Heart left ventricle (tissue), 16 donors: ENCODE results near the gene SFMBT2. TPM values are rescaled to one million over a fixed set of nuclear protein-coding genes. Genes with fewer than 3 reads are reported as not detected.

Experiments used
- ATAC-seq, 4 donors: fragments of 200-7000 bp; cut with Tn5 transposase; one replicate each; pipeline ENCODE4 v1.9.1; 2020 to 2022; ENCODE audit warnings: moderate library complexity in 4 of 4, mild to moderate bottlenecking in 3 of 4, moderate number of reproducible peaks in 1 of 4
- DNase-seq, 5 donors: peaks; one replicate each; pipeline ENCODE4 v3.0.0-alpha.2; 2020
- H3K27ac ChIP-seq, 12 donors: fragments of 200-600 bp; sonication (generic) in 4 of 12; one replicate each; pipeline versions ENCODE4 v1.5.0 to v1.8.0; 2016 to 2022; ENCODE audit warnings: mild to moderate bottlenecking in 2 of 12
- H3K27me3 ChIP-seq, 9 donors: fragments of 200-600 bp; sonication (generic) in 2 of 9; one replicate each; pipeline versions ENCODE4 v1.5.1 to v1.8.0; 2016 to 2022; ENCODE audit warnings: mild to moderate bottlenecking in 3 of 9
- H3K36me3 ChIP-seq, 9 donors: fragments of 200-600 bp; sonication (generic) in 2 of 9; one replicate each; pipeline versions ENCODE4 v1.5.0 to v1.8.0; 2018 to 2022; ENCODE audit warnings: mild to moderate bottlenecking in 2 of 9
- H3K4me1 ChIP-seq, 12 donors: fragments of 200-600 bp; sonication (generic) in 4 of 12; one replicate each; pipeline versions ENCODE4 v1.5.0 to v1.8.0; 2016 to 2022; ENCODE audit warnings: mild to moderate bottlenecking in 3 of 12
- H3K4me3 ChIP-seq, 12 donors: fragments of 200-600 bp; sonication (generic) in 4 of 12; one replicate each; pipeline versions ENCODE4 v1.5.0 to v1.8.0; 2017 to 2022; ENCODE audit warnings: mild to moderate bottlenecking in 9 of 12, moderate library complexity in 4 of 12
- H3K9me3 ChIP-seq, 12 donors: fragments of 200-600 bp; sonication (generic) in 4 of 12; one replicate each; pipeline versions ENCODE4 v1.5.0 to v1.8.0; 2016 to 2022; ENCODE audit warnings: mild to moderate bottlenecking in 1 of 12
- POLR2A ChIP-seq, 2 donors: fragments of 450-650 bp; IDR thresholded peaks; one replicate each; pipeline ENCODE4 v1.6.1; 2017; ENCODE audit warnings: antibody characterized with exemption in 2 of 2, mild to moderate bottlenecking in 2 of 2, moderate library complexity in 2 of 2
- WGBS, 4 donors: extraction: QIAGEN DNeasy Blood & Tissue Kit in 2 of 4; methylation state at CpG; one replicate each; pipeline versions ENCODE4 v1.1.5 to v1.1.7; 2013 to 2018; 5-methylcytosine and 5-hydroxymethylcytosine counted together
- intact Hi-C, 10 donors: fragments of 100-400 bp; cut with DNase I; formaldehyde crosslinking; loops; one replicate each; pipeline versions ENCODE4 v1.11.1 to v1.14.2; 2022
- polyA plus RNA-seq, 2 donors: library from polyadenylated mRNA; stranded (reverse); fragments of 200-250 nt; gene quantifications; one replicate each; pipeline ENCODE4 v1.2.3, GENCODE V29; 2013
- total RNA-seq, 9 donors: library from RNA; depleted of rRNA in 2 of 9; stranded (reverse); fragments of >200 nt in 2 of 9; fragmentation: NEBNext Ultra II Directional in 3 of 9; extraction: Animal tissue kit (Norgen Biotek cat#: 25700) in 3 of 9; gene quantifications; one replicate each; pipeline versions ENCODE4 v1.1.0 to v1.2.4, GENCODE V29; 2016 to 2023
- TF ChIP-seq, protein P1 (sequence below), 12 donors: fragments of 200-600 bp; sonication (generic) in 4 of 12; IDR thresholded peaks; one replicate each; pipeline versions ENCODE4 v1.5.0 to v1.8.0; 2018 to 2022; ENCODE audit warnings: antibody characterized with exemption in 12 of 12, mild to moderate bottlenecking in 5 of 12
- donor health status: ischemic (EF 13 %, LVEDD 7.1; RV severe dilation, severe dysfunction).
- donor health status: healthy with polysubstance abuse.
- donor health status: DM: no; HTN: yes; CAD: no.
- donor health status: DM: no; HTN: no; CAD: no.
- donor health status: ischemic (EF 25% LVEDD 6.9; RV normal size, moderate dysfunction).
- donor health status: ischemic (EF 25% LVEDD 5.7; RV mildly dilated, moderate dysfunction).
- donor health status: healthy.
- donor health status: DM: yes; HTN: yes; CAD: no.
- donor health status: ischemic (EF 35%, LVEDD 5.7; RV mildly dilated, moderate dysfunction).
- donor health status: nonischemic (EF 11% LVEDD 7.7; RV severe dilation, severe dysfunction).
- donor health status: DM: yes; HTN: yes; CAD: no.
- donor health status: PGD.
- donor health status: ischemic (EF 29% LVEDD 5.4; RV normal size, mild dysfunction).
- donor health status: nonischemic (EF 23%, LVEDD 6.1; RV moderate dilation, normal function).

Gene SFMBT2
- total and polyA plus RNA-seq, 11 donors: 2.6 to 25.8 (median 9.6) TPM

DNA sequence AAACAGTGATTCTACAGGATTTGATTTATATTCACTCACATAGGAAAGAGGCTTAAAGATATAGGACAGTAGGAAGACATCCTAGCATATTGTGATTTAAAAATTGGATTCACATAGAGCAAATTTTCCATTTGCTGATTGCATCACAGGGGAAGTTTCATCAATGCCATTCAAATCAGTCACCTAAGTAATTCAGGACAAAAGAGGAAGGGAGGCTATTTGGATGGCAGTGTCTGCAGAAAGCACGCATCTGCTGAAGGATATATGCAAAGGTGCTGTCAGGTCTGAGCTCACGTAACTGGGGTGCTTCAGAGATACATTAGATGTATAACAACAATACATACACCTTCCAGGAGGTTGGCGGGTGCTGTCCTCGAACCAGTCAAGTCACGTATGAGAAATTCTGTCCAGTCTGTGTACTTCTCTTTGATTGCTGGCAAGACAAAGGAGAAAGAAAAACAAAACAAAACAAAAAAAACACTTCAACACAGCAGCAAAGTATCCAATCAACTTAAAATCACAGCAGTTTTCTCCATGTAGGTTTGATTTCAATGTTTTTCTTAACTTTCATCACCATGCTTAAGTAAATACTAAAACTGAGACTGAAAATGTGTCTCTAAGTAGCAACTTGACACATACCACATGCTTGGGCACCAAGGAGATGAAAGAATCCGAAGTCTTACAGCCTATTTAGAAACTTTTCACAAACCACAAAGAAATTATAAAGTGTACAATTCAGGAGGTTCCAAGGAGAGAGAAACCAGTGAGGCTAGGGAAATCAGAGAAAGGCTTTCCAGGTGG is 125.1 kb downstream of the SFMBT2 start:
- 90 to 94% (median 92%) methylated on average over 6 of the region's 6 CpGs for WGBS, 4 donors
- Histone ChIP-seq H3K27me3 (no peaks in the 10 kb centered on the region), H3K9me3 (no peaks in the 10 kb centered on the region), H3K4me1 (peaks cover 0 to 7% (median 0%) of the 10 kb centered on the region in 12 donors), H3K36me3 (peaks cover 0 to 5% (median 0%) of the 10 kb centered on the region in 9 donors), H3K4me3 (no peak overlapping the region), H3K27ac (no peak overlapping the region)
- no peak for DNase-seq
- TF ChIP-seq, protein P1, sequence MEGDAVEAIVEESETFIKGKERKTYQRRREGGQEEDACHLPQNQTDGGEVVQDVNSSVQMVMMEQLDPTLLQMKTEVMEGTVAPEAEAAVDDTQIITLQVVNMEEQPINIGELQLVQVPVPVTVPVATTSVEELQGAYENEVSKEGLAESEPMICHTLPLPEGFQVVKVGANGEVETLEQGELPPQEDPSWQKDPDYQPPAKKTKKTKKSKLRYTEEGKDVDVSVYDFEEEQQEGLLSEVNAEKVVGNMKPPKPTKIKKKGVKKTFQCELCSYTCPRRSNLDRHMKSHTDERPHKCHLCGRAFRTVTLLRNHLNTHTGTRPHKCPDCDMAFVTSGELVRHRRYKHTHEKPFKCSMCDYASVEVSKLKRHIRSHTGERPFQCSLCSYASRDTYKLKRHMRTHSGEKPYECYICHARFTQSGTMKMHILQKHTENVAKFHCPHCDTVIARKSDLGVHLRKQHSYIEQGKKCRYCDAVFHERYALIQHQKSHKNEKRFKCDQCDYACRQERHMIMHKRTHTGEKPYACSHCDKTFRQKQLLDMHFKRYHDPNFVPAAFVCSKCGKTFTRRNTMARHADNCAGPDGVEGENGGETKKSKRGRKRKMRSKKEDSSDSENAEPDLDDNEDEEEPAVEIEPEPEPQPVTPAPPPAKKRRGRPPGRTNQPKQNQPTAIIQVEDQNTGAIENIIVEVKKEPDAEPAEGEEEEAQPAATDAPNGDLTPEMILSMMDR (IDR thresholded peaks at IDR 0.05): no peak
- no peak for TF ChIP-seq POLR2A (IDR thresholded peaks at IDR 0.05)
- ATAC-seq: no peak
- intact Hi-C loops: no loop called here

DNA sequence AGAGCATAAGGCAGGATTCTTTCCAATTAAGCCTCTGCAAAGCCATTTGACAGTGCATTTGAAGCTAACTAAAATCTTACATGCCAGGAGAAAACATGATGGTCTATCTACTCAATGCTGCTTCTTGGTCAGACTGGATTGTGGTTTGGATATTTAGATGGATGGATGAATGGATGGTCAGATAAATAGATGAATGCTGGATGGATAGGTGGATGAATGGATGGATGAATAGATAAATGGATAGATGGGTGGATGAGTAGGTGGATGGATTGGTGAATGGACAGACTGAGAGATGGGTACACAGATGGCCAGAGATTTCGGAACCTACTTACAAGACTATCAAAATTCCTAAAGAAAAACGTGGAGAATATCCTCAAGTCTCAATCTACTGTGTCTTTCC is 127.6 kb downstream of the SFMBT2 start:
- DNase-seq (no peak), ATAC-seq (no peak)
- H3K9me3 ChIP-seq: no peaks in the 10 kb centered on the region
- H3K27ac ChIP-seq: no peak overlapping the region
- H3K36me3 ChIP-seq: peaks cover 0 to 5% (median 0%) of the 10 kb centered on the region in 9 donors
- WGBS, 4 donors: 94 to 98% (median 95%) methylated on average over 2 of the region's 2 CpGs
- H3K4me1 ChIP-seq: peaks cover 0 to 7% (median 0%) of the 10 kb centered on the region in 12 donors
- no peak overlapping the region for H3K4me3 ChIP-seq
- no peak for TF ChIP-seq POLR2A (IDR thresholded peaks at IDR 0.05)
- TF ChIP-seq, protein P1 (IDR thresholded peaks at IDR 0.05): no peak
- intact Hi-C loops: no loop called here
- H3K27me3 ChIP-seq: no peaks in the 10 kb centered on the region

DNA sequence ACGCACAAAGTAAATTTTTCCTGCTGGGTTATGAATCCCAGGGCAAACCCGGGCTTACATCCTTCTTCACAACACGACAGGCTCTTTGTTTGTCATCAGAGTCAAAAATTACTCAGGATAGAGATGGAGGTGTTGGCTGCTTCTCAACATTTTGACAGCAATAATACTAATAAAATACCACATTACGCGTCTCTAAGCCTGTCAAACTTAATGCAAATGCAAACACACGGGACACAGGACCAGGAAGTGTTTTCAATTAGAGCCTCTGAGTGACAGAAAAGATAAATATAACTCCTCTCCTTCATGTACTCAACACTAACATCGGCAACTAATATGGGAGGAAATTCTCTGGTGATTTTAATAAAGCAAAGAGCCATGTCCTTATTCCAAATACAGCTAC is 128.4 kb downstream of the SFMBT2 start:
- Histone ChIP-seq H3K9me3 (no peaks in the 10 kb centered on the region), H3K36me3 (peaks cover 0 to 5% (median 0%) of the 10 kb centered on the region in 9 donors), H3K4me3 (no peak overlapping the region), H3K4me1 (peaks cover 0 to 8% (median 0%) of the 10 kb centered on the region in 12 donors), H3K27ac (no peak overlapping the region), H3K27me3 (no peaks in the 10 kb centered on the region)
- no peak for ATAC-seq
- no peak for DNase-seq
- WGBS, 4 donors: 69 to 77% (median 72%) methylated on average over 7 of the region's 7 CpGs
- intact Hi-C loops: no loop called here
- TF ChIP-seq, protein P1 (IDR thresholded peaks at IDR 0.05): no peak
- no peak for TF ChIP-seq POLR2A (IDR thresholded peaks at IDR 0.05)

DNA sequence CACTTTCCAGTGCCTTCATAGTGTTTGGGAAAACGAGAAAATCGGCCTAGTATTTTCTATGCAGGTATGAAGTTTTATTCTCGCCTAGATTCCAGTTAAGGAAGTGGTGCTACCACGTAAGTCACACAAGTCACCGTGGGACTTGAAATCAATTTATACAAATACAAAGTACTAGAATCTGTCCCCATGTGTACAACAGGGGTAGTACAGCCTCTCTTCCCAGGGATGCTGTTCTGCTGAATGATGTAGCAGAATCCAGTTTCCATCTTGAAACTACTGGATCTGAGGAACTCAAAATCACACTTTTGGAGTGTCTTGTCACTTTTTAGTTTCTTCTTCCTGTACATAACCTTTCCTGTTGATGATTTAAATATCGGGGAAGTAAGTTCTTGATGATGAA is 129.4 kb downstream of the SFMBT2 start:
- Histone ChIP-seq H3K4me3 (no peak overlapping the region), H3K4me1 (peaks cover 0 to 13% (median 0%) of the 10 kb centered on the region in 12 donors), H3K36me3 (peaks cover 0 to 7% (median 0%) of the 10 kb centered on the region in 9 donors), H3K9me3 (no peaks in the 10 kb centered on the region), H3K27me3 (no peaks in the 10 kb centered on the region), H3K27ac (no peak overlapping the region)
- TF ChIP-seq, protein P1 (IDR thresholded peaks at IDR 0.05): peak in 1 of 12 donors; percentile 5
- TF ChIP-seq POLR2A (IDR thresholded peaks at IDR 0.05): no peak
- intact Hi-C loops: no loop called here
- ATAC-seq (no peak), DNase-seq (no peak)
- 88 to 91% (median 90%) methylated on average over 6 of the region's 6 CpGs for WGBS, 4 donors
